Liver (tissue), 3 donors: ENCODE results near the gene CEACAM19.

Source experiments
- FOXA1 ChIP-seq: IDR thresholded peaks from 2 replicates; pipeline ENCODE4 v1.6.1; 2016; ENCODE audit warnings: antibody characterized with exemption
- RAD21 ChIP-seq, 2 donors: IDR thresholded peaks; 2 replicates each; pipeline ENCODE4 v1.6.1; 2016; ENCODE audit warnings: antibody characterized with exemption in 2 of 2, mild to moderate bottlenecking in 2 of 2
- REST ChIP-seq: IDR thresholded peaks from 2 replicates; pipeline ENCODE4 v1.6.1; 2016; ENCODE audit warnings: antibody characterized with exemption, mild to moderate bottlenecking
- RXRA ChIP-seq, 2 donors: IDR thresholded peaks; 2 replicates each; pipeline ENCODE4 v1.6.1; 2017 to 2018; ENCODE audit warnings: antibody characterized with exemption in 2 of 2, mild to moderate bottlenecking in 1 of 2
- SP1 ChIP-seq: IDR thresholded peaks from 2 replicates; pipeline ENCODE4 v1.6.1; 2018; ENCODE audit warnings: antibody characterized with exemption, mild to moderate bottlenecking
- TAF1 ChIP-seq: conservative IDR thresholded peaks from 2 replicates; pipeline ENCODE4 v1.6.1; 2016; ENCODE audit warnings: antibody characterized with exemption, mild to moderate bottlenecking
- YY1 ChIP-seq: IDR thresholded peaks from 2 replicates; pipeline ENCODE4 v1.6.1; 2016; ENCODE audit warnings: antibody characterized with exemption, mild to moderate bottlenecking
- TF ChIP-seq, protein P1 (sequence below): fragments of 150-350 bp; IDR thresholded peaks from 2 replicates; pipeline ENCODE4 v1.5.1; 2017; ENCODE audit warnings: improper control_type of control experiment, low read depth, low read length; ENCODE audit not compliant: missing input control
- TF ChIP-seq, protein P2 (sequence below): IDR thresholded peaks from 2 replicates; pipeline ENCODE4 v1.6.1; 2016; ENCODE audit warnings: antibody characterized with exemption
- donor health status: healthy.
- donor health status: healthy.

GRCh38 chr19:44686896-44687295 lies 15.6 kb downstream of the CEACAM19 start:
- TF ChIP-seq, protein P1, sequence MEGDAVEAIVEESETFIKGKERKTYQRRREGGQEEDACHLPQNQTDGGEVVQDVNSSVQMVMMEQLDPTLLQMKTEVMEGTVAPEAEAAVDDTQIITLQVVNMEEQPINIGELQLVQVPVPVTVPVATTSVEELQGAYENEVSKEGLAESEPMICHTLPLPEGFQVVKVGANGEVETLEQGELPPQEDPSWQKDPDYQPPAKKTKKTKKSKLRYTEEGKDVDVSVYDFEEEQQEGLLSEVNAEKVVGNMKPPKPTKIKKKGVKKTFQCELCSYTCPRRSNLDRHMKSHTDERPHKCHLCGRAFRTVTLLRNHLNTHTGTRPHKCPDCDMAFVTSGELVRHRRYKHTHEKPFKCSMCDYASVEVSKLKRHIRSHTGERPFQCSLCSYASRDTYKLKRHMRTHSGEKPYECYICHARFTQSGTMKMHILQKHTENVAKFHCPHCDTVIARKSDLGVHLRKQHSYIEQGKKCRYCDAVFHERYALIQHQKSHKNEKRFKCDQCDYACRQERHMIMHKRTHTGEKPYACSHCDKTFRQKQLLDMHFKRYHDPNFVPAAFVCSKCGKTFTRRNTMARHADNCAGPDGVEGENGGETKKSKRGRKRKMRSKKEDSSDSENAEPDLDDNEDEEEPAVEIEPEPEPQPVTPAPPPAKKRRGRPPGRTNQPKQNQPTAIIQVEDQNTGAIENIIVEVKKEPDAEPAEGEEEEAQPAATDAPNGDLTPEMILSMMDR: no peak
- TF ChIP-seq REST: no peak
- no peak for TF ChIP-seq RAD21 (IDR thresholded peaks at IDR 0.05)
- TF ChIP-seq RXRA (IDR thresholded peaks at IDR 0.05): no peak
- TF ChIP-seq YY1: no peak
- TF ChIP-seq, protein P2, sequence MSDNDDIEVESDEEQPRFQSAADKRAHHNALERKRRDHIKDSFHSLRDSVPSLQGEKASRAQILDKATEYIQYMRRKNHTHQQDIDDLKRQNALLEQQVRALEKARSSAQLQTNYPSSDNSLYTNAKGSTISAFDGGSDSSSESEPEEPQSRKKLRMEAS: no peak
- no peak for TF ChIP-seq FOXA1
- TF ChIP-seq SP1: no peak
- TF ChIP-seq TAF1: no peak
